CD4-positive, alpha-beta T cell treated with Interferon gamma for 1 hour (primary cell): Measurements from ENCODE around the gene METAP1D.
"Not testable (repeated sequence)": the region's sequence is repeated elsewhere in the genome, so short reads cannot be mapped to it uniquely, and the experiment has no call there.

Experiments used
- DNase-seq: peaks from one replicate; pipeline ENCODE4 v3.0.0-alpha.2; 2020

The METAP1D gene

GRCh38 chr2:172049567-172050120, 49.9 kb downstream of the METAP1D start:
- DNase-seq = no peak

GRCh38 chr2:172050479-172051125, 50.8 kb downstream of the METAP1D start:
- DNase-seq = no peak

- no peak for DNase-seq
These were observed 52.5 kb downstream of the METAP1D start for GRCh38 chr2:172052000-172052983.

GRCh38 chr2:172053486-172053885, 53.7 kb downstream of the METAP1D start:
- DNase-seq = no peak

GRCh38 chr2:172056293-172056692, 56.5 kb downstream of the METAP1D start:
- no peak for DNase-seq

GRCh38 chr2:172058660-172059059, 58.9 kb downstream of the METAP1D start:
- DNase-seq = no peak

- DNase-seq = not testable (repeated sequence)
These were observed 60.4 kb downstream of the METAP1D start for GRCh38 chr2:172060118-172060517.

GRCh38 chr2:172062402-172063004, 62.8 kb downstream of the METAP1D start:
- DNase-seq = no peak

- no peak for DNase-seq
These were observed 63.7 kb downstream of the METAP1D start for GRCh38 chr2:172063446-172063845.

- DNase-seq = no peak
These were observed 65.4 kb downstream of the METAP1D start for GRCh38 chr2:172065111-172065510.

GRCh38 chr2:172066394-172066886, 66.7 kb downstream of the METAP1D start:
- no peak for DNase-seq

GRCh38 chr2:172067905-172068304, 68.2 kb downstream of the METAP1D start:
- DNase-seq = not testable (repeated sequence)

GRCh38 chr2:172070936-172071335, 71.2 kb downstream of the METAP1D start:
- DNase-seq = no peak

- no peak for DNase-seq
These were observed 72.5 kb downstream of the METAP1D start for GRCh38 chr2:172072303-172072702.

- no peak for DNase-seq
These were observed 73.0 kb downstream of the METAP1D start for GRCh38 chr2:172072706-172073105.

- no peak for DNase-seq
These were observed 73.8 kb downstream of the METAP1D start for GRCh38 chr2:172073518-172073917.

- DNase-seq = no peak
These were observed 74.5 kb downstream of the METAP1D start for GRCh38 chr2:172074254-172074653.

- no peak for DNase-seq
These were observed 79.7 kb downstream of the METAP1D start for GRCh38 chr2:172079416-172079815.

GRCh38 chr2:172079838-172080640, 80.3 kb downstream of the METAP1D start:
- no peak for DNase-seq

- DNase-seq = no peak
These were observed 81.0 kb downstream of the METAP1D start for GRCh38 chr2:172080641-172081220.

- DNase-seq = no peak
These were observed 81.7 kb downstream of the METAP1D start for GRCh38 chr2:172081221-172082022.
